Duodenal mucosa (tissue), 2 donors: Measurements from ENCODE around the gene PCDHB11.
"Not testable (repeated sequence)": the region's sequence is repeated elsewhere in the genome, so short reads cannot be mapped to it uniquely, and the experiment has no call there.

Source experiments
- H3K27ac ChIP-seq: one replicate; pipeline ENCODE4 v1.7.0; 2013; ENCODE audit warnings: low read depth, low read length
- H3K27me3 ChIP-seq, 2 donors: one replicate each; pipeline ENCODE4 v1.7.0; 2013; ENCODE audit warnings: low read length in 2 of 2, control low read depth in 1 of 2; ENCODE audit not compliant: insufficient read depth in 2 of 2, control insufficient read depth in 1 of 2
- H3K36me3 ChIP-seq, 2 donors: one replicate each; pipeline ENCODE4 v1.7.0; 2013; ENCODE audit warnings: low read length in 2 of 2, control low read depth in 1 of 2; ENCODE audit not compliant: insufficient read depth in 2 of 2, control insufficient read depth in 1 of 2
- H3K4me1 ChIP-seq, 2 donors: one replicate each; pipeline ENCODE4 v1.7.0; 2013; ENCODE audit warnings: low read length in 2 of 2, control low read depth in 1 of 2; ENCODE audit not compliant: insufficient read depth in 2 of 2, control insufficient read depth in 1 of 2
- H3K4me3 ChIP-seq, 2 donors: one replicate each; pipeline ENCODE4 v1.7.0; 2013; ENCODE audit warnings: low read length in 2 of 2, low read depth in 1 of 2
- H3K9ac ChIP-seq, 2 donors: one replicate each; pipeline ENCODE4 v1.7.0; 2013; ENCODE audit warnings: low read length in 2 of 2, low read depth in 1 of 2
- H3K9me3 ChIP-seq, 2 donors: one replicate each; pipeline ENCODE4 v1.7.0; 2013; ENCODE audit warnings: low read length in 2 of 2, control low read depth in 1 of 2; ENCODE audit not compliant: control insufficient read depth in 1 of 2

PCDHB11 gene

DNA sequence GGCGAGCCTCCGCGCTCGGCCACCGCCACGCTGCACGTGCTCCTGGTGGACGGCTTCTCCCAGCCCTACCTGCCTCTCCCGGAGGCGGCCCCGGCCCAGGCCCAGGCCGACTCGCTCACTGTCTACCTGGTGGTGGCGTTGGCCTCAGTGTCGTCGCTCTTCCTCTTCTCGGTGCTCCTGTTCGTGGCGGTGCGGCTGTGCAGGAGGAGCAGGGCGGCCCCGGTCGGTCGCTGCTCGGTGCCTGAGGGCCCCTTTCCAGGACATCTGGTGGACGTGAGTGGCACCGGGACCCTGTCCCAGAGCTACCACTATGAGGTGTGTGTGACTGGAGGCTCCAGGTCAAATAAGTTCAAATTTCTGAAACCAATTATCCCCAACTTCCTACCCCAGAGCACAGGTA is 11.4 kb downstream of the PCDHB11 start:
- peaks cover 4 to 15% of the 10 kb centered on the region in 2 donors for H3K9me3 ChIP-seq
- not testable (repeated sequence) for H3K9ac ChIP-seq, H3K27me3 ChIP-seq, H3K4me3 ChIP-seq, H3K36me3 ChIP-seq, H3K4me1 ChIP-seq, H3K27ac ChIP-seq

DNA sequence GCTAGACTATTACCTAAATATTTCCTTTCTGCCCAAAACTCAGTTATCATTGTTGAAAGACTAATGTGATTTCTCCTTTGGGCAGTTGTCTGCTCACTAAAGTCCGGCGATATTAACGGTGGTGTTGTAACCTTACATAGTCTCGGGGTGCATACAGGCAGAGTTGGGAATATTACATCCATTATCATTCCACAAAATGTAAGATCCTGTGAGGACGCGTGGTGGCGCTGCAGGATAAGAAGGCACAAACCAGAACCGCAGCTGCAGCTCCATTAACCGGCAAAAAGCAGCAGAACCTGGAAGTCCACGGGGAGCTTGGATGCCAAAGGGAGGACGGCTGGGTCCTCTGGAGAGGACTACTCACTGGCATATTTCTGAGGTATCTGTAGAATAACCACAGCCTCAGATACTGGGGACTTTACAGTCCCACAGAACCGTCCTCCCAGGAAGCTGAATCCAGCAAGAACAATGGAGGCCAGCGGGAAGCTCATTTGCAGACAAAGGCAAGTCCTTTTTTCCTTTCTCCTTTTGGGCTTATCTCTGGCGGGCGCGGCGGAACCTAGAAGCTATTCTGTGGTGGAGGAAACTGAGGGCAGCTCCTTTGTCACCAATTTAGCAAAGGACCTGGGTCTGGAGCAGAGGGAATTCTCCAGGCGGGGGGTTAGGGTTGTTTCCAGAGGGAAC is 14.4 kb downstream of the PCDHB11 start, which contains the start of gene PCDHB13:
Gene PCDHB13, plus strand, starts transcription at position 264 of the 684 bp plus-strand sequence. Its CDS starts 205 bp downstream, at position 469.
- H3K4me3 ChIP-seq, H3K36me3 ChIP-seq, H3K27me3 ChIP-seq, H3K4me1 ChIP-seq, H3K9ac ChIP-seq, H3K27ac ChIP-seq: not testable (repeated sequence)
- peaks cover 9 to 23% of the 10 kb centered on the region in 2 donors for H3K9me3 ChIP-seq

DNA sequence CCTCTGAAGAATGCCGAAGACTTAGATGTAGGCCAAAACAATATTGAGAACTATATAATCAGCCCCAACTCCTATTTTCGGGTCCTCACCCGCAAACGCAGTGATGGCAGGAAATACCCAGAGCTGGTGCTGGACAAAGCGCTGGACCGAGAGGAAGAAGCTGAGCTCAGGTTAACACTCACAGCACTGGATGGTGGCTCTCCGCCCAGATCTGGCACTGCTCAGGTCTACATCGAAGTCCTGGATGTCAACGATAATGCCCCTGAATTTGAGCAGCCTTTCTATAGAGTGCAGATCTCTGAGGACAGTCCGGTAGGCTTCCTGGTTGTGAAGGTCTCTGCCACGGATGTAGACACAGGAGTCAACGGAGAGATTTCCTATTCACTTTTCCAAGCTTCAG is 15.2 kb downstream of the PCDHB11 start:
- H3K9me3 ChIP-seq: peaks cover 6 to 23% of the 10 kb centered on the region in 2 donors
- not testable (repeated sequence) for H3K9ac ChIP-seq, H3K4me1 ChIP-seq, H3K4me3 ChIP-seq, H3K36me3 ChIP-seq, H3K27ac ChIP-seq, H3K27me3 ChIP-seq

DNA sequence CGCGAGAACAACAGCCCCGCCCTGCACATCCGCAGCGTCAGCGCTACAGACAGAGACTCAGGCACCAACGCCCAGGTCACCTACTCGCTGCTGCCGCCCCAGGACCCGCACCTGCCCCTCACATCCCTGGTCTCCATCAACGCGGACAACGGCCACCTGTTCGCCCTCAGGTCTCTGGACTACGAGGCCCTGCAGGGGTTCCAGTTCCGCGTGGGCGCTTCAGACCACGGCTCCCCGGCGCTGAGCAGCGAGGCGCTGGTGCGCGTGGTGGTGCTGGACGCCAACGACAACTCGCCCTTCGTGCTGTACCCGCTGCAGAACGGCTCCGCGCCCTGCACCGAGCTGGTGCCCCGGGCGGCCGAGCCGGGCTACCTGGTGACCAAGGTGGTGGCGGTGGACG is 16.1 kb downstream of the PCDHB11 start:
- H3K9me3 ChIP-seq: peaks cover 8 to 17% of the 10 kb centered on the region in 2 donors
- not testable (repeated sequence) for H3K4me3 ChIP-seq, H3K9ac ChIP-seq, H3K27me3 ChIP-seq, H3K36me3 ChIP-seq, H3K27ac ChIP-seq, H3K4me1 ChIP-seq

DNA sequence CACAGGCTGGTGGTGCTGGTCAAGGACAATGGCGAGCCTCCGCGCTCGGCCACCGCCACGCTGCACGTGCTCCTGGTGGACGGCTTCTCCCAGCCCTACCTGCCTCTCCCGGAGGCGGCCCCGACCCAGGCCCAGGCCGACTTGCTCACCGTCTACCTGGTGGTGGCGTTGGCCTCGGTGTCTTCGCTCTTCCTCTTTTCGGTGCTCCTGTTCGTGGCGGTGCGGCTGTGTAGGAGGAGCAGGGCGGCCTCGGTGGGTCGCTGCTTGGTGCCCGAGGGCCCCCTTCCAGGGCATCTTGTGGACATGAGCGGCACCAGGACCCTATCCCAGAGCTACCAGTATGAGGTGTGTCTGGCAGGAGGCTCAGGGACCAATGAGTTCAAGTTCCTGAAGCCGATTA is 16.6 kb downstream of the PCDHB11 start:
- H3K4me3 ChIP-seq, H3K27ac ChIP-seq, H3K9ac ChIP-seq, H3K4me1 ChIP-seq, H3K36me3 ChIP-seq, H3K27me3 ChIP-seq: not testable (repeated sequence)
- H3K9me3 ChIP-seq: peaks cover 8 to 17% of the 10 kb centered on the region in 2 donors

DNA sequence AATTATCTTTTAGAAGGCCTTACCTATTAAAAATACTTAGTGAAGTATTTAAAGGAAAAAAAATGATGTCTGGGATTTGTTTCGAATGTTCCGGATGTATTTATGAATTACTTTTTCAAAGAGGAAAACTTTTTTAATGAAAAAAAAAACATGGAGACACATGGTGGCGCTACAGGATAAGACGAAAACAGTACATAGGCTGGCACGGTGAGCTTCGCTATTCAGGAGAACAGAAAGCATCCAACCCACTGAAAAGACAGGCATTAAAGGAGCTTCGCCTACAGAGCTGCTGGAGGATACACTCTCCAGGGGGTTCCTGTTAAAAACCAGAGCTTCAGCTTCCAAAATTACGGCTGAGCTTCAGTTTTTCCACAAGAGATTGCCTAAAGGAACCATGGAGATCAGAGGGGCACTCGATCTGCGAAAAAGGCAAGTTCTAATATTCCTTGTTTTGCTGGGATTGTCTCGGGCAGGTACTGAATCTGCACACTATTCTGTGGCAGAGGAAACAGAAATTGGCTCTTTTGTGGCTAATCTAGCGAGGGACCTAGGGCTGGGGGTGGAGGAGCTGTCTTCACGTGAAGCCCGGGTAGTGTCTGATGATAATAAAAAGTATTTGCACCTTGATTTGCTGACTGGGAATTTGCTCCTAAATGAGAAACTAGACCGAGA is 23.8 kb downstream of the PCDHB11 start, which contains the start of gene PCDHB14:
Gene PCDHB14, plus strand, starts transcription at position 232 of the 672 bp plus-strand sequence. Its CDS starts 163 bp downstream, at position 395.
- Histone ChIP-seq H3K27me3 (no peaks in the 10 kb centered on the region), H3K9ac (no peak within 1 kb of the TSS), H3K4me1 (no peaks in the 10 kb centered on the region), H3K4me3 (peak within 1 kb of the TSS; percentile 14 to 15), H3K9me3 (peaks cover 8% of the 10 kb centered on the region in 2 donors), H3K27ac (no peak within 1 kb of the TSS), H3K36me3 (no peaks in the 10 kb centered on the region)

DNA sequence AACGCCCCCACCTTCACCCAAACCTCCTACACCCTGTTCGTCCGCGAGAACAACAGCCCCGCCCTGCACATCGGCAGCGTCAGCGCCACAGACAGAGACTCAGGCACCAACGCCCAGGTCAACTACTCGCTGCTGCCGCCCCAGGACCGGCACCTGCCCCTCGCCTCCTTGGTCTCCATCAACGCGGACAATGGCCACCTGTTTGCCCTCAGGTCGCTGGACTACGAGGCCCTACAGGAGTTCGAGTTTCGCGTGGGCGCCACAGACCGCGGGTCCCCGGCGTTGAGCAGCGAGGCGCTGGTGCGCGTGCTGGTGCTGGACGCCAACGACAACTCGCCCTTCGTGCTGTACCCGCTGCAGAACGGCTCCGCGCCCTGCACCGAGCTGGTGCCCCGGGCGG is 25.4 kb downstream of the PCDHB11 start:
- not testable (repeated sequence) for H3K27ac ChIP-seq, H3K27me3 ChIP-seq, H3K9ac ChIP-seq, H3K4me3 ChIP-seq, H3K36me3 ChIP-seq, H3K4me1 ChIP-seq
- peaks cover 10 to 11% of the 10 kb centered on the region in 2 donors for H3K9me3 ChIP-seq

DNA sequence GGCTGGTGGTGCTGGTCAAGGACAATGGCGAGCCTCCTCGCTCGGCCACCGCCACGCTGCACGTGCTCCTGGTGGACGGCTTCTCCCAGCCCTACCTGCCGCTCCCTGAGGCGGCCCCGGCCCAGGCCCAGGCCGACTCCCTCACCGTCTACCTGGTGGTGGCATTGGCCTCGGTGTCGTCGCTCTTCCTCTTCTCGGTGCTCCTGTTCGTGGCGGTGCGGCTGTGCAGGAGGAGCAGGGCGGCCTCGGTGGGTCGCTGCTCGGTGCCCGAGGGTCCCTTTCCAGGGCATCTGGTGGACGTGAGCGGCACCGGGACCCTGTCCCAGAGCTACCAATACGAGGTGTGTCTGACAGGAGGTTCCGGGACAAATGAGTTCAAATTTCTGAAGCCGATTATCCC is 26.0 kb downstream of the PCDHB11 start:
- not testable (repeated sequence) for H3K9ac ChIP-seq, H3K36me3 ChIP-seq, H3K4me1 ChIP-seq, H3K4me3 ChIP-seq, H3K27ac ChIP-seq, H3K27me3 ChIP-seq
- peaks cover 10 to 12% of the 10 kb centered on the region in 2 donors for H3K9me3 ChIP-seq

DNA sequence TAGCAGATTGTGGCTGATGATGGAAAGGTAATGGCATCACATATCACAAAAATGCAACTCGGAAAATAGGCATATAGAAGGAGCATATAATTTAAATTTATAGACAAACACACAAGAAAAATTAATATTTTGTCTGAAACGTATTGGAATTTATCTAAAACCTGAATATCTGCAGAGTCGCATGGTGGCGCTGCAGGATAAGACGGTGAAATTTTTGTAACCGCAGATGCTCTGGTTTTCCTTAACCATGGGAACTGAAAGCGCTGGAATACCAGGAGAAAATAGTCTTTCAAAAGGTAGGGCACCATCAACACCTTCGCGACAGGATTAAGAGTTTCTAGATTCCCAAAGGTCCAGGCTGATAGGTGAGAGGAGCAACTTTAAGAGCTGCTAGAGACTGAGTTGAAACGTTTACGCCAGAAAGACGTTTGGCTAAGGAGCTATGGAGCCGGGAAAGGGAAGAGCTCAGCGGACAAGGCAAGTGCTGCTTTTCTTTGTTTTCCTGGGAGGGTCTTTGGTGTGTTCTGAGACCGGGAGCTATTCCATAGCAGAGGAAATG is 34.8 kb downstream of the PCDHB11 start:
- Histone ChIP-seq H3K36me3 (no peaks in the 10 kb centered on the region), H3K4me1 (no peaks in the 10 kb centered on the region), H3K4me3 (peak overlapping the region in 1 of 2 donors; percentile 17), H3K27ac (no peak overlapping the region), H3K27me3 (no peaks in the 10 kb centered on the region), H3K9me3 (peaks cover 25 to 42% of the 10 kb centered on the region in 2 donors), H3K9ac (no peak overlapping the region)

DNA sequence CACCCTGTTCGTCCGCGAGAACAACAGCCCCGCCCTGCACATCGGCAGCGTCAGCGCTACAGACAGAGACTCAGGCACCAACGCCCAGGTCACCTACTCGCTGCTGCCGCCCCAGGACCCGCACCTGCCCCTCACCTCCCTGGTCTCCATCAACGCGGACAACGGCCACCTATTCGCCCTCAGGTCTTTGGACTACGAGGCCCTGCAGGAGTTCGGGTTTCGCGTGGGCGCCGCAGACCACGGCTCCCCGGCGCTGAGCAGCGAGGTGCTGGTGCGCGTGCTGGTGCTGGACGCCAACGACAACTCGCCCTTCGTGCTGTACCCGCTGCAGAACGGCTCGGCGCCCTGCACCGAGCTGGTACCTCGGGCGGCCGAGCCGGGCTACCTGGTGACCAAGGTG is 36.5 kb downstream of the PCDHB11 start:
- H3K36me3 ChIP-seq, H3K27me3 ChIP-seq, H3K9ac ChIP-seq, H3K4me3 ChIP-seq, H3K27ac ChIP-seq, H3K4me1 ChIP-seq: not testable (repeated sequence)
- H3K9me3 ChIP-seq: peaks cover 30 to 53% of the 10 kb centered on the region in 2 donors
